Hepatocyte (in vitro differentiated cells): ENCODE measurements around the gene CDKN3. TPM values are rescaled to one million over a fixed set of nuclear protein-coding genes. Genes with fewer than 3 reads are reported as not detected.
"Not testable (repeated sequence)": the region's sequence is repeated elsewhere in the genome, so short reads cannot be mapped to it uniquely, and the experiment has no call there.

Experiments
- DNase-seq: peaks from one replicate; pipeline ENCODE4 v3.0.0-alpha.2; 2016; ENCODE audit warnings: low spot score
- H2AFZ ChIP-seq: fragments of 200-600 bp; sonication (generic); 2 replicates; pipeline ENCODE4 v1.6.0; 2016; ENCODE audit warnings: antibody characterized with exemption, mild to moderate bottlenecking
- H3K27ac ChIP-seq: fragments of 200-600 bp; sonication (generic); 2 replicates; pipeline ENCODE4 v1.5.1; 2016; ENCODE audit warnings: mild to moderate bottlenecking
- H3K27me3 ChIP-seq: fragments of 200-600 bp; sonication (generic); 2 replicates; pipeline ENCODE4 v1.6.1; 2016
- H3K36me3 ChIP-seq: fragments of 200-600 bp; sonication (generic); replicated peaks from 2 replicates; pipeline ENCODE4 v1.5.1; 2016; ENCODE audit warnings: low read depth; ENCODE audit not compliant: insufficient read depth
- H3K4me1 ChIP-seq: fragments of 200-600 bp; sonication (generic); 2 replicates; pipeline ENCODE4 v1.5.1; 2016; ENCODE audit warnings: mild to moderate bottlenecking, moderate library complexity; ENCODE audit not compliant: insufficient read depth
- H3K4me2 ChIP-seq: fragments of 200-600 bp; sonication (generic); 2 replicates; pipeline ENCODE4 v1.6.0; 2016
- H3K4me3 ChIP-seq: fragments of 200-600 bp; sonication (generic); 2 replicates; pipeline ENCODE4 v1.5.1; 2016; ENCODE audit warnings: mild to moderate bottlenecking
- H3K79me2 ChIP-seq: fragments of 200-600 bp; sonication (generic); 2 replicates; pipeline ENCODE4 v1.6.0; 2017; ENCODE audit warnings: mild to moderate bottlenecking
- H3K9me2 ChIP-seq: fragments of 200-600 bp; sonication (generic); replicated peaks from 2 replicates; pipeline ENCODE4 v1.6.0; 2017; ENCODE audit warnings: mild to moderate bottlenecking; ENCODE audit not compliant: insufficient read depth
- H3K9me3 ChIP-seq: fragments of 200-600 bp; sonication (generic); 2 replicates; pipeline ENCODE4 v1.5.1; 2016; ENCODE audit warnings: low read depth, mild to moderate bottlenecking
- H4K20me1 ChIP-seq: fragments of 200-600 bp; sonication (generic); 2 replicates; pipeline ENCODE4 v1.6.0; 2016; ENCODE audit warnings: mild to moderate bottlenecking; ENCODE audit not compliant: insufficient read depth, poor library complexity, severe bottlenecking
- CTCF ChIP-seq: fragments of 200-600 bp; sonication (generic); IDR thresholded peaks from 2 replicates; pipeline ENCODE4 v1.5.1; 2016; ENCODE audit warnings: antibody characterized with exemption, mild to moderate bottlenecking; ENCODE audit not compliant: poor library complexity
- EZH2 ChIP-seq: fragments of 200-600 bp; sonication (generic); IDR thresholded peaks from 2 replicates; pipeline ENCODE4 v1.6.1; 2016; ENCODE audit warnings: antibody characterized with exemption, mild to moderate bottlenecking, borderline replicate concordance
- EZH2phosphoT487 ChIP-seq: fragments of 200-600 bp; sonication (generic); IDR thresholded peaks from one replicate; pipeline ENCODE4 v1.6.1; 2018; ENCODE audit warnings: antibody characterized with exemption, mild to moderate bottlenecking, low read depth, moderate library complexity; ENCODE audit not compliant: unreplicated experiment, severe bottlenecking
- WGBS: methylation state at CpG from one replicate; pipeline ENCODE4 v1.1.6; 2016; ENCODE audit warnings: low lambda C conversion rate; ENCODE audit errors: missing lambda C conversion rate; 5-methylcytosine and 5-hydroxymethylcytosine counted together
- polyA plus RNA-seq: library from polyadenylated mRNA; unstranded; fragments of >200 nt; fragmentation: Nextera tagmentation; extraction: Ambion mirVana; gene quantifications from 2 replicates; pipeline ENCODE4 v1.2.1, GENCODE V29; 2016
- total RNA-seq: library from RNA; depleted of rRNA; stranded (reverse); fragments of >200 nt; gene quantifications from 2 replicates; pipeline ENCODE4 v1.2.3, GENCODE V29; 2014

Gene CDKN3
- total and polyA plus RNA-seq, 2 experiments from 2014 or later, result 11.7 to 18.8 TPM

DNA sequence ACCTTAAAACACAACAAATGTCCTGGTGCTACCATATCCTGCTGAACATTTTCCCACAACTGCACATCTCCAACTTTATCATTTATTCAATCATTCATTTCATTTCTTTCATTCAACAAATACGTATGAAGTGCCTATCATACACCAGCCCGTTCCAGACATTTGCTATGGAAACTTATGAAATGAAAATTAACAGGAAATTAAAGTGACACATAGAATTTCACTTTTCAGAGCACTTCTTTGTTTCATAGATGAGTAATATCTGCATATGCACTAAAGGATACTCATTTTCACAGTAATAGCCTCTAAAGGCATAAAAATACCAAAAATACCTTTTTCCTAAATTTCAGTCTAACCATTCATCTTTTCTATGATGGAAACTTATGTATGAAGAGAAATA lies 31.7 kb downstream of the CDKN3 start:
- Histone ChIP-seq H3K36me3 (no peaks in the 10 kb centered on the region), H2AFZ (no peak overlapping the region), H3K27ac (no peak overlapping the region), H3K27me3 (no peaks in the 10 kb centered on the region), H3K4me2 (no peak overlapping the region), H3K9me3 (no peaks in the 10 kb centered on the region), H3K4me1 (peaks cover 1% of the 10 kb centered on the region), H3K79me2 (peaks cover 55% of the 10 kb centered on the region), H3K4me3 (no peak overlapping the region), H3K9me2 (no peaks in the 10 kb centered on the region), H4K20me1 (no peaks in the 10 kb centered on the region)
- WGBS, result 97% methylated on average over 2 of the region's 2 CpGs
- no peak for DNase-seq
- TF ChIP-seq CTCF (no peak), EZH2phosphoT487 (no peak), EZH2 (no peak)

- Histone ChIP-seq H3K4me1 (peaks cover 12% of the 10 kb centered on the region), H3K27ac (peak overlapping the region; percentile 67), H3K4me2 (peak overlapping the region; percentile 26), H3K79me2 (peaks cover 98% of the 10 kb centered on the region), H2AFZ (no peak overlapping the region), H3K36me3 (no peaks in the 10 kb centered on the region), H3K27me3 (no peaks in the 10 kb centered on the region), H3K9me3 (no peaks in the 10 kb centered on the region), H3K4me3 (no peak overlapping the region), H4K20me1 (no peaks in the 10 kb centered on the region), H3K9me2 (no peaks in the 10 kb centered on the region)
- 69% methylated on average over 4 of the region's 4 CpGs for WGBS
- DNase-seq, result peak; percentile 26
- TF ChIP-seq EZH2phosphoT487, result no peak
These were observed 38.7 kb downstream of the CDKN3 start for GRCh38 chr14:54435500-54435981.

DNA sequence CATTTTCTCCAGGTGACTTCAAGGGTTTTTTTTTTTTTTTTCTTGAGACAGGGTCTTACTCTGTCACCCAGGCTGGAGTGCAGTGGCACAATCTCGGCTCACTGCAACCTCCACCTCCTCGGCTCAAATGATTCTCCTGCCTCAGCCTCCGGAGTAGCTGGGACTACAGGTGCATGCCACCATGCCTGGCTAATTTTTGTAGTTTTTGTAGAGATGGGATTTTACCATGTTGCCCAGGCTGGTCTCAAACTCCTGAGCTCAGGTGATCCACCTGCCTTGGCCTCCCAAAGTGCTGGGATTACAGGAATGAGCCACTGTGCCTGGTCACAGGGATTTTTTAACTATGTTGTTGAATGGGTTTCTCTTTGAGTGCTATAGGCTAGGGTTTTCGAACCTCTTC lies 41.1 kb downstream of the CDKN3 start:
- H4K20me1 ChIP-seq, H3K9me3 ChIP-seq, H3K9me2 ChIP-seq, H3K36me3 ChIP-seq, H3K4me3 ChIP-seq, H3K27ac ChIP-seq, DNase-seq, H2AFZ ChIP-seq, H3K27me3 ChIP-seq, H3K4me2 ChIP-seq: not testable (repeated sequence)
- H3K79me2 ChIP-seq, result peaks cover 75% of the 10 kb centered on the region
- H3K4me1 ChIP-seq, result peaks cover 12% of the 10 kb centered on the region
- WGBS, result 97% methylated on average over 4 of the region's 4 CpGs

DNA sequence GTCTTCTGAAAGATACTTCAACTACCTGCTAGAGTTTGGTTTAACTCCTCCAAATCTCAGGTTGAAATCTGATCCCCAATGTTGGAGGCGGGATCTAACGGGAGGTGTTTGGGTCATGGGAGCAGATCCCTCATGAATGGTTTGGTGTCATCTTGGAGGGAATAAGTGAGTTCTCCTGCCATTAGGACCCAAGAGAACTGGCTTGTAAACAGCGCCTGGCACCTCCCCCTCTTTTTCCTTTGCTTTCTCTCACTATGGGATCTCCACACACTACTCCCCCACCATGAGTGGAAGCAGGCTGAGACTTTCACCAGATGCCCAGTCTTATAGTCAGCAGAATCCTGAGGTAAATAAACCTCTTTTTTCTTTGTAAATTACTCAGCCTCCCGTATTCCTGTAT lies 41.9 kb downstream of the CDKN3 start:
- peaks cover 9% of the 10 kb centered on the region for H3K4me1 ChIP-seq

More for the DNA sequence above, 41.9 kb downstream of the CDKN3 start:
- Histone ChIP-seq H3K9me2 (no peaks in the 10 kb centered on the region), H3K27ac (peak overlapping the region; percentile 99), H3K79me2 (peaks cover 67% of the 10 kb centered on the region), H3K9me3 (no peaks in the 10 kb centered on the region), H2AFZ (no peak overlapping the region), H3K4me3 (no peak overlapping the region), H3K27me3 (no peaks in the 10 kb centered on the region), H4K20me1 (no peaks in the 10 kb centered on the region), H3K4me2 (peak overlapping the region; percentile 27), H3K36me3 (no peaks in the 10 kb centered on the region)
- WGBS, result 72% methylated on average over 4 of the region's 4 CpGs
- TF ChIP-seq EZH2phosphoT487 (no peak), CTCF (no peak), EZH2 (no peak)
- no peak for DNase-seq
